22Rv1 (cell line): ENCODE results near the gene RALBP1.

ENCODE experiments used
- H3K27ac ChIP-seq: fragments of 450-650 bp; 2 replicates; pipeline ENCODE4 v1.5.1; 2017
- CTCF ChIP-seq: fragments of 450-650 bp; IDR thresholded peaks from 2 replicates; pipeline ENCODE4 v1.5.1; 2017; ENCODE audit warnings: mild to moderate bottlenecking
- ZFX ChIP-seq: fragments of 450-650 bp; IDR thresholded peaks from 2 replicates; pipeline ENCODE4 v1.6.1; 2017; ENCODE audit warnings: antibody characterized with exemption, borderline replicate concordance

Gene RALBP1

GRCh38 chr18:9526458-9526857 lies 51.1 kb downstream of the RALBP1 start:
- no peak for TF ChIP-seq CTCF
- no peak for TF ChIP-seq ZFX
- no peak overlapping the region for H3K27ac ChIP-seq

- no peak overlapping the region for H3K27ac ChIP-seq
- no peak for TF ChIP-seq CTCF
- TF ChIP-seq ZFX: no peak
Observed at GRCh38 chr18:9530226-9531009, 55.1 kb downstream of the RALBP1 start.

GRCh38 chr18:9531791-9532410 lies 56.6 kb downstream of the RALBP1 start:
- H3K27ac ChIP-seq: no peak overlapping the region
- TF ChIP-seq ZFX (no peak), CTCF (no peak)

GRCh38 chr18:9534844-9535243 lies 59.5 kb downstream of the RALBP1 start:
- no peak overlapping the region for H3K27ac ChIP-seq
- TF ChIP-seq CTCF (no peak), ZFX (no peak)

- TF ChIP-seq CTCF: no peak
- TF ChIP-seq ZFX: no peak
- H3K27ac ChIP-seq: no peak overlapping the region
Observed at GRCh38 chr18:9535430-9535991, 60.2 kb downstream of the RALBP1 start.

GRCh38 chr18:9536354-9537152 lies 61.2 kb downstream of the RALBP1 start:
- H3K27ac ChIP-seq: no peak overlapping the region
- TF ChIP-seq ZFX (no peak), CTCF (no peak)
